HK-2 (cell line): ENCODE results near the gene PLXNA4.
"Not testable (repeated sequence)": the region's sequence is repeated elsewhere in the genome, so short reads cannot be mapped to it uniquely, and the experiment has no call there.

ENCODE experiments used
- DNase-seq: peaks from one replicate; pipeline ENCODE4 v3.0.0-alpha.2; 2018; ENCODE audit not compliant: unreplicated experiment

PLXNA4 gene

DNA sequence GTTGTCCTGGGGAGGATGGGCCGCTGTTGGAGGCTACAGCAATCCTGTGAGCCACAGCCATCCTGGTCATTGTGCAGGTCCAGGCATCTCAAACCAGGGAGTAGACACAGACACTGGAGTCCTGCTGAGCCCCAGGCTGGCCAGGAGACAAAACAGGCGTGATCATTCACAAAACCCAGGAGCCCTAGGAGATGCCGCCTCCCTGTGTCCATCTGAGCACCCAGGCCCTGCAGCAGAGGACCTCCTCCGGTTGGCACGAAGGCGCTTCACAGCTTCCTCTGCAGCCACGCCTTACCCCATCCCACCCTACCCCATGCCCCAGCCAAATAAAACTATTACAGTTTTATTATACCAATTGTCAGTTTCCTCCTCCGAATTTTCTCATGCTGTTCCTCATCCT is 183.6 kb downstream of the PLXNA4 start:
- DNase-seq, result no peak

DNA sequence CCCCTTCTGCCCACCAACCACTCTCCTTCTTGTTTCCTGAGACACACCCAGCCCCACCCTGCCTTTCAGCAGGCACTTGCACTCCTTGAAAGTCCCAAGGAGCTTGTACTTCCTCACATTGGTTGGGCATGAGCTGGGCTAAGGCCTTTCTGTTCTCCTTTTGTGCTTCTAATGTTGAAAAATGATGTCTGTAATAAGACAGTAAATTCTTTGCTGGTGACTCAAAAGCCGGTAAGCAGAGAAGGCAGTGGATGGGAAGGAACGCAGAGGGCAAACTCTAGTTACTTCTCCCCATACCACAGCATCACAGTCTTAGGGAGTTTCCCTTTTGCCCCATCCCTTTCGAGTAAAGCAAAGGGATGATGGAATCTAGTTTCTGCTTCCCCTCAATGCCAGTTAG is 185.6 kb downstream of the PLXNA4 start:
- DNase-seq, result no peak

DNA sequence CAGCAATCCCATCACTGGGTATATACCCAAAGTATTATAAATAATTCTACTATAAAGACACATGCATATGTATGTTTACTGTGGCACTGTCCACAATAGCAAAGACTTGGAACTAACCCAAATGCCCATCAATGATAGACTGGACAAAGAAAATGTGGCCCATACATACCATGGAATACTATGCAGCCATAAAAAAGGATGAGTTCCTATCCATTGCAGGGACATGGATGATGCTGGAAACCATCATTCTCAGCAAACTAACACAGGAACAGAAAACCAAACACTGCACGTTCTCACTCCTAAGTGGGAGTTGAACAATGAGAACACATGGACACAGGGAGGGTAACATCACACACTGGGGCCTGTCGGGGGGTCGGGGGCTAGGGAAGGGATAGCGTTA is 186.2 kb downstream of the PLXNA4 start:
- DNase-seq, result not testable (repeated sequence)

DNA sequence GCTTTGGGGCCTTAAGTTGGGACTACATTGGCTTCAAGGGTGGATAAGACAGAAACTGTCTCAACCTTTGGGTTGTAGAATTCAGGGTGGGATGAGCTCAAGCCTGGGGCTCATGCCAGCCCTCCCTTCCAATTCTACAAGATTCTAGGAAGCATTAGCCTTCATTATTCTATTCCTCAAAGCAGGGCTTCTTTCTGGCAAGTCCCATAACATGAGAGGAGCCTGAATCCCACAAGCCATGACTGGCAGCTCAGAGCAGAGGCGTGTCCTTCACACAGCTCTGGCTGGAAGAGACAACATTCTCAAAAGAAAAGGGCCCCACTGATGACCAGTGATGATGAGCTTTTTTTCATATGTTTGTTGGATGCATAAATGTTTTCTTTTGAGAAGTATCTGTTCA is 187.6 kb downstream of the PLXNA4 start:
- no peak for DNase-seq

DNA sequence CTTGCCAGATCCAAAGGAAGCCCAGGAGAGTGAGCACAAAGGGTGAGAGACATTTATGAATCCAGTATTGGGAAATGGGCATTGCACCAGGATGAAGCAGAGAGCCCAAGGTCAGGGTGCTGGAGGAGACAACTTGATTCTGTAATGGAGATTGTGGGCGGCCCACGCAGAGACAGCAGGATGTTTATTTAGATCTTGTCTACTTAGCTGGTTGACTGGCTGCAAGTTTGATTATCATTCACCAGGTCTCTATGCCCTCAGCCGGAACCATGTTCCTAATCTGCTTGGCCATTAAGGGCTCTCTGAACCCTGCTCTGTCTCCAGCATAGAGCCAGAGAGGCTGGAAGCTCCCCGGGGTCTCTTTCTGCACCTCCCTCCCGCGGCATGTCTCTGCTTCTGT is 188.7 kb downstream of the PLXNA4 start:
- DNase-seq, result no peak

DNA sequence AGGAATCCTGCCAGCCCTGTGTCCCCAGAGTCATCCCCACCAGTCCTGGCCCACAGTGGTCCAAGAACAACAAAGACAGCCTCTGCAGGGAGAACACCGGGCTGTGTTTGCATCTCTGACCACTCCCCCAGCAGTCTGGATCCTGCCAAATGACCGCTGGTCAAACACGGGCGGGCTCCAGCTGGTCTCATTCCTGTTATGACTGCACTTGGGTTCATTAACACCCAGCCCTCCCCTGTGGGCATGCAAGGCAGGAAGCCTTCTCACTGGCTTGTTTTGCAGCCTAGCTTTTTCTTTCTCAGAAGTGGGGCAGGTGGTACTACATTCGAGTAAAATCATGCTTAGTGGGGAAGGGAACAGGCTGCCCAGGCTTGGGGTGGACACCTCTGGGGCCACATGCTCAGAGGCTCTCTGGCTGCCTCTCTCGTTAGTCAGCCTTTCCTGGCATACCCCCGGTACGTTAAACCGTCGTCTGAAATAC is 190.0 kb downstream of the PLXNA4 start:
- no peak for DNase-seq

DNA sequence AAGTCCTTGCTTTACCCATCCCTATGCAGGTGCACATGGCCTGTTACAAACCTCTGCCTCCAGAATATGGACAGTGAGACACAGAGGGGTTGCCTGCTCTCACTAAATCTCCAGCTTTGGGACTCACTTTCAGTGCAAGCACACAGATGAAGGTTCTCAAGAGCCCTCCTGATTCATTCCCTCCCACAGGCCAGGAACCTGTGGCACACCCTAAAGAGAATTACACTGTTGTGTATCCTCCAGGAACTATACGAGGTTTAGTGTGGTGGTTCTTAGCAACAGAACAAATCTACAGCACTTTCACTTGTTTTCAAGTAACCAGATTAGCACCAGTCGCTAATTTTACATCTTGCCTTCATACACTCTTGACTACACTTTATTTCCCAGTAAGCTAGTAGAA is 192.3 kb downstream of the PLXNA4 start:
- DNase-seq, result no peak

DNA sequence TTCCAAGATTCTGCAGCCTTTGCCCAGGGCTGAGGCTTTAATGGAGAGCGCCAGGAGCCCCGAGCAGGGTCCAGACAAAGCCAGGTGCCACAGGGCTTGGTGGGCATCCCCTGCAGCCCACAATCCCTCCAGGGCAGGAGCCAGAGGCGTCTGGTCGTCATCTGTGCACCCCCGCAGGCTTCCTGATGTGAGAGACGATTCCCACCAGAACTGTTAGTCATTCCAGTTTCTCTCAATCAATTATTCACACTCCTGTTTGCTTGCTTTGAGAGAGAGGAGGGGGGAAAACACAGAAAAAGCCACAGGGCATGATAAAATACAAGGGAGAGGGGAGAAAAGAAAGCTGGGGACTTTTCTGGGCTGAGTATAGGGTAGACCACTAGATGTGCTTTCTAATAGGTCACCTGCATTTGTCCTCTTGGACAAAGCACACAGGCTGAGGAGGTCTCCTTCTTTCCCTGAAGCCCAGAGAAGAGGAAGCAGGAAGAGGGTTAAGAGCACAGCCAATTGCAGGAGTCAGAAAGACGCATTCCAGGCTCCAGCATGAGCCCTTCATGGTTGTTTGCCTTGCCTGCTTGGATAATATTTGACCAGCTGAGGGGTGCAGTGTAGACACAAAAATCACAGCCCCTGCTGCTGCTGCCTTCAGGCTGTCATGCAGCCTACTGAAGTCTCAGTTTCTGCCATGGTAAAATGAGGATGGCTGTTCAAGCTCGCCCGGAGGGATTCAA is 194.4 kb downstream of the PLXNA4 start:
- no peak for DNase-seq

DNA sequence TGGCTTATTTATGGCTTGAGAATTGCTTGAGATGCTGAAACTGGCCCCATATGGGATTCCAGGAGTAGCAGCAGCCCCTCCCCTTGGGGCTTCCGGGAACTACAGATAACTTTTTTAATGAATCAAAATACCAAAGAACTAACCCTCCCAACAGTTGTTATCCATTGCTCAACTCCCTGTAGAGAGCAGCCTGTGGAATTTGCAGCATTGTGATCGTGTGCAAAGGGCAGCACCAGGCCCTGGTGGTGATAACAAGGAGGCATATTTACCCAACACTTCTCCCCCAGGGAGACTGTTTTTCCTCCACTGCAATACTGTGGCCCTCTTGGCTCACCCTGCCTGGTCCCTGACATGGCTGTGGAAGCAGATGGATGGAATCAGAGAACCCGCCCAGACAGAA is 196.2 kb downstream of the PLXNA4 start:
- no peak for DNase-seq

DNA sequence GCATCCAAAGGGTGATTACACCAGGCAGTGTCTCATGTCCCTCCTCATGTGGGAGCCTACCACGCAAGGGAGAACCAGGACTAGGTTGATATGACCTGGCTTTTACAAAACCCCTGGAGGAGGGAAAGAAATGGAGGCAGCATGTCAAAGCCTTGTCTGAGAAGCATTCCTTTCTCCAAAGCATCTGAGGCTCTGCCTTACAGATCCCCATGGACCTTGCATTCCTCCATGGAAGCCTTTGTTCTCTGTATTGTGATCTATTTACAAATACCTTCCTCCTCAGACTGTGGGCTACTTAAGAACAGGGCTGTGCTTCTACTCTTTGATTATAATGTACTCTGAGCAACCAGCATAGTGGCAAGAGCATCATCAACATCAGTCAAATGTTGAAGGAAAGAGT is 197.0 kb downstream of the PLXNA4 start:
- DNase-seq, result no peak

DNA sequence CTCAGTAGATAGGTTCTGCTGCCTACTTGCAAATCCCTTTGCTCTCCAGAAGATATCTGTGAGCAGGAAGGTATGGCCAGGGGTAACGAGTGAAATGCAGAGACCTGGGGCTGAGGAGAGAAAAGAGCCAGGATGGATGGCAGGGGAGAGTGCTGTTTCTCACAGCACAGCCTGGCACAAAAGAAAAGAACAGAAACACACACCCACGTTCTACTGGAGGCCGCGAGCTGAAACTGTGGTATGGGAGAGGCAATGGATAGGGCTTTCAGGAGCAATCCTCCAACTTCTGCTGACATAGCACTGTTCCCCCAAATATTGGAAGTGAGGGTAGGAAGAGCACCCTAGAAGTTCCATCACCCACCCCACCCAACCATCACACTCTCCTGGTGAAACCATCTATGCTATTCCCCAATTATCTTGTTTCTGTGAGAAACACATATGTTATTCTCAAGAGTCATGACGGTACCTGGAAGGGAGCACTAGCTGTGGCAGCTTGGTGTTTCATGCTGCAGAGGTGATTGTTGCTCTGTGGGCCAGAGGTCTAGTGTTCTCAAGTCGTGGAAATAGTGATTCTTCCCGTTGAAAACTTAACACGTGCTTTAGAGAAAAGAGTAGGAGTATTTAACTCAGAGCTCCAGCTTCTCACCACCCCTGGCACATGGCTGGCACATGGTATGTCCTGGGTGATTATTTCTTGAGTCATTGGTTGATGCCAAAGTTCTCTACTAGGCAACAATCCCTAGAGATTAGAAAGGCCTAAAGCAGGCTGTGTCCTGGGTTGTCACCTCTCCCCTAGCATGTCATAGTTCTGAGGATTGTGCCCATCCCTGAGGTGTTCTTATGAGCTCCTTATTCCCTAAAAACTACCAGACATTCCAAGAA is 198.3 kb downstream of the PLXNA4 start:
- DNase-seq, result no peak

DNA sequence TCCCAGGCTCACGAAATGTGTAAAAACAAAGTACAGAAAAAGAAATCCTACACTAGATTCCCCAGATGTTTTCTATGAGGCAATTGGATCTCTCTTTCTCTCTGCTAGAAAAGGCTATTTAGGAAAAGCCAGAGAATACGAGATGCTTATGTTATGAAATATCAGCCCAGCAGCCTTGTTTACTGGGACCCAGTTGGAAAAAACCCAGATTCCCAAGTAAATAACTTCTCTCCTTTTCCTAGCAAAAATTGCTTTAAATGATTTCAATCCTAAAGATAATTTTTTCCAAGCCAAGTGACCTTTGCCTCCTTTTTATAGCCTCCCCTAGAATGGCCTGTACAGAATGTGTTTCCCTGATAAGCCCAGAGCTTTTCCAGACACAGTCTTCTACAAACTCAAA is 199.3 kb downstream of the PLXNA4 start:
- no peak for DNase-seq

DNA sequence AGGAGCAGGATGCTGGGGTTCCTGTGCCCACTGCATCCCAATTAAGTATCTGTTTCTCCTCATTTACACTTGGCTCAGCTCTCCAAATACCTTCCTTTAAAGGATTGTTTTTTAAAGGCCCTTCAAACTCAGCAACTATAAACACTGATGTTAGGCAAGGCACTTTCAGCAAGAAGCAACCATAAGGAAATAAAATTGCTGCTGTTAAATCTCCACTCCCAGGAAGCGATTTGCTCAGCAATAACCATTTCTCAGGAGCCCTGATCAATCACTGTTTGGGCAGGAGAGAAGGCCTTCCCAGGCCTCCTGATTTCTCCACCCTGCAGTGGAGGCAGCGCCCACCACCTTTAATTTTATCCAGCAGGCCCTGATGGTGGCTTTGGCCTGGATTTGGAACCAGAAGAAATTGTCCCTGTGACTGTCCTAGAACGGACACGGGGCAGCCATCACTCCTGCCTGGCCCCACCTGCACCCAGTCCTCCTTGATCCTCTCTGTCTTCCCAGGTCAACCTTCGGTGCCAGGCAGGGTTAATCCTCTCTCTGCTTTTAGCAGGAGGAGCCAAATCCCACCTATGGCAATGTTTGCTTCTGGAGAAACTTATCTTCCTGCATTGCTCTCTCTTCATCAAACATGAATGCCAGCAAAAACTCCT is 199.8 kb downstream of the PLXNA4 start:
- no peak for DNase-seq

DNA sequence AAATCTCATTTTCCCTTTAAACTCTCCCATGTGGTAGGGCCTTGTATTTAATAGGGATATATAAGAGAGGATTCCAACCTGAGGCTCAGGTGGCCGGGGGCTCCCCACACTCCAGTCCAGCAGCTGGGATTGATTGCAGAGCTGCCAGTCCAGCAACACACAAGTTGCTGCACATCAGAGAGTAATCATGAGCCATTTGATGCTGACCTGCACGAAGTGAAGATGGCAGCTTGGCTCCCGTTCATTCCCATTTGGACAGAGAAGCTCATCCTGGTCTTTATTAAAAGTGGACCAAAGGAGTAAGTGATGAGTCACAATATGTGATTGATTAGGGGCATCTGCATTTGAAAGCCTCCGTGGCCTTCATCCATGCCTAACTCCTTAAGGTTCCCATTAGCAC is 202.4 kb downstream of the PLXNA4 start:
- DNase-seq, result no peak

DNA sequence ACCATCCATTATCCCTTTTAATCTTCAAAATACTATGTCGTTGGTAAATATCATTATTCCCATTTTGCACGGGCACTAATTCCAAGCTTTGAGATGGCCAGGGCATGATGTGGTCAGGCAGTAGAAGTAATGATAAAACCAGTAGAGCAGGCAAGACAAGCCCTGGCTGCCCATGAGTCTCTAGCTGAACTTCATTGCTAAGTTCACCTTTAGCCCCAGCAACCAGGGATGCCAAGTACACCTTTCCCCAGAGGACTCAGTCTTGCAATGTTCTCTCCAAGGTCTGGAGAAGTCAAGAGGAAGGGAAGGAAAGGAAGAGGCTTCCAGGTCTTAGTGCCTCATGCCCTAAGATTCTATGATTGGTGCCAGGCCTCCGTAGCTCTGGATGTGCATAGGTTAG is 203.2 kb downstream of the PLXNA4 start:
- no peak for DNase-seq

DNA sequence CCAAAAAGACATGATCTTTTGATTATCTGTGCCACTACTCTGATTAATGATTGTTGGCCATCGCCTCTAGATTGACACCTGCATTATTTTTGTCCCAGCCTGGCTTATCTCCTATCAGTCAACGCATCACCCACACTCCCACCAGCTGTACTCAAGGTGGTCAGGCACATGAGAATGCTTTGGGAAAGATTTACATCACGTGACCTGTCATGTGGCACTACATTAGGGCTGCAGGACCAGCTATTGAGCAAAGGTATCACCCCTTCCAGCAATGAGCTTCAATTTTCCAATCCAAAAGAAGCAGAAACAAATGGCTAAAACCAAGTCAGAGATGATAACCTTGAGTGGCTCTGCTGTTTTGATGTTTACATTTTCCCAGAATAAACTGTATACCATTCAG is 204.3 kb downstream of the PLXNA4 start:
- DNase-seq, result no peak

DNA sequence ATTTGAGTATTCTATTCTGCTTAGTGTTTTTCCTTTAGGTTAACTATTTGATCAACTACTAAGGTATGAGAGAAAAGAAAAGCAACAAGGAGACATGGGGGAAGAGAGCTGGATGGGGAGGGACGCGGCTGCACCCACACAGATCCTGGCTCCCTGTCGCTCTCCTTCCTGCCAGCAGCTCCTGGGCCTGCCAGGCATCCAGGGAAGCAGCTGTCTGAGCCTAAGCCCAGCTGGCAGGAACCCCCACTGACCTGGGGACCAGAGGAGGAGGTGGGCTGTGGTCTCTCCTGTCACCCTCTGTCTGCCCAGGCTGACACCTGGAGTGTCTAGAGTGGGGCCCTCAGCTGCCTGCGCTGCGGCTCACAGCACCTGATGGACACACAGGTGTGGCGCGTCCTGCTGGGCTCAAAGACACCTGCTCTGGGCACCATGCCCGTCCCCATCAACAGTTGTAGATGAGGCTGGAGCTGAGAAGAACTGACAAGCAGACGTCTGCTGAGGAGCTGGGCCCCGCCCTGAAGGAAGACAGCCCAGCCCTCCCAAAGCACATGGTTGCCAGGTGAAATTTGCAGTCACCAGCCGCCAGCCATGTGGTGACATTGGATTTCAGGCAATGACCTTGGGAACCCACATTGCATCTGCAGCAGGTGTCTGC is 207.9 kb downstream of the PLXNA4 start:
- no peak for DNase-seq

DNA sequence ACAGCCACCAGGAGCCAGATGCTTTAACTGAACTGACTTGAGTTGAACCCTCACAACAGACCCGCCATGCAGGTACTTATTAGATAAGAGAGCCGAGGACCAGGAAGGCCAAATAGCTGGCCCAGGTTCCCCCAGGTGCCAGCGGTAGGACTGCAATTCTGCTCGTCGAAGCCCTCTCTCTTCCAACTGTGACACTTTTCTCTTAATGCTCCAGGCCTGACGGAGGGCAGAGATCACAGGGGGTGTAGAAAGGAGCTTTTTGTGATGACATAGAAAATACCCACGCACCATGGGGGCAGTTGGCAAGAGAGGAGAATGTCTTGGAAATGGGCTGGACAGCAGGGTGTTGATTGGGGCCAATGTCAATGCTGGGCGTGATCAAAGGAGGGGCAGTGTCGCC is 208.5 kb downstream of the PLXNA4 start:
- no peak for DNase-seq

DNA sequence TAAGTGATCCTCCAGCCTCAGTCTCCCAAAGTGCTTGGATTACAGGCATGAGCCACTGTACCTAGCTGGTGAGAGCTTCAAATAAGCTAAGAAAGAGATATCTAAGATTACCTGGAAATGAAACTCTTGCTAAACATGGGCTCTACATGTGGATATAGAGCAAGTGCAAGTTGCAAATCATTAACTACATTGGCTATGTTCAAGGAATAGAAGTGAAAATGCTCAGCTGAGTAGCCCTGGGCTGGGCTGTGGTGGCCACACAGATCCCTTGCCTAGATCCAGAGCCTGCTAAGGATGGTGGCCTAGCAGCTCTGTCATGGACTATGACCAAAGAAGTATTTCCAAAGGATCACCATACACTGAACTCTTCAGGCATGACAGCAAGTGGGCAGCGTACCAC is 209.3 kb downstream of the PLXNA4 start:
- no peak for DNase-seq

DNA sequence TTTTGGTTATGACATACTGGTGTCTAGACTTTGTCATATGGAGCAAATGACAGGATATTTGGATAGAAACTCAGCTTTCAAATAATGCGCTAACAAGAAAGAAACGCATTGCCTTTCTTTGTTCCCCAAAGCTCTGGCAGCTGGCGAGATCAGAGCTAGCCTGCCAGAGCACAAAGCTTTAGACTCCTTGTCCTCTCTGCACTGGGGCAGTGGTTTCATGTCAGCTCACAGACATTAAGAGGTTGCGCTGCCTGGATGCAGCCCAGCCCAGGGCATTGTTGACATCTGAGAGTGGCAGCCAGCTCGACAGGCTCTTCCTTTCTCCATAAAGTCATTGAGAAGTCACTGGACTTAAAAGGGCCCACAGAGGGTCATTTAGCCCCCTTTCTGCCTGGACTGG is 212.0 kb downstream of the PLXNA4 start:
- DNase-seq, result no peak

DNA sequence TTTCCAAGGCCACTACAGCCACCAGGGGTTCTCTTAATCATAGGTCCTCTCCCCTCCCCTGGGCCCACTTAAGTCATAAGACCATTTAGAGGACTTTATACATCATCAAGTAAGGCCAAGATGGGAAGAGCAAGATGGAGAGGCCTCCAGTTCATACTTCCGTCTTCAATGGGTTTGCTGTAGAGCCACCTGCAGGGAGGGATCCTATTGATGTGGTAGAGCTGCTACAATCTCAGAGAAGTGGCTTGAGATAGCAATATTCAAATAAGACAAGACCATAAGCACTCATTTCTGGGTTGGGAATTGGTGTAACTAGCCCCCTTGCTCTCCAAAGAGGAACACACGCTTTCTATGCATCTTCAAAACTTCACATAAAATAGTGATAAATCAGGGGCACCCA is 214.2 kb downstream of the PLXNA4 start:
- no peak for DNase-seq

DNA sequence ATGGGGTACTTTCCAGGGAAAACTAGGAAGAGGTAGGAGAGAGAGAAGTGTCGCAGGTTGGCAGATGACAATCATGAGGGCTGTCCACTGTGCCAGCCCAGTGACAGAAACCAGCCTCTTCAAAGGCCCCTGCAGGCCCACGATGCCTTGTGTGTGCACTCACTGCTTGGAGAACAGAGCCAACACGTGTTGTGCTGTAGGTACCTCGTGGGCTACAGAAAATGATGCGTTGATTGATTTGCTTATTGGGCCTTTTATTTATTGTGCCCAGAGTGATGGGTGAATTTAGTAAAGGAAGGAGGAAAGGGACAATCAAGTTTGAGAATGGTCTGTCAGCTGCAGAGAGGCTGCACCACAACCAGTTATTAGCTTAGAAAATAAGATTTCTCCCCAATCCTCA is 215.1 kb downstream of the PLXNA4 start:
- DNase-seq, result no peak
